Vagina (tissue), 2 donors: ENCODE results near the gene NOLC1.

Experiments
- POLR2A ChIP-seq, 2 donors: fragments of 450-650 bp; IDR thresholded peaks; one replicate each; pipeline ENCODE4 v1.6.1; 2017; ENCODE audit warnings: antibody characterized with exemption in 2 of 2, mild to moderate bottlenecking in 2 of 2, moderate library complexity in 2 of 2
- POLR2AphosphoS5 ChIP-seq, 2 donors: sonication (generic); formaldehyde crosslinking; IDR thresholded peaks; one replicate each; pipeline ENCODE4 v1.9.0; 2017; ENCODE audit warnings: antibody characterized with exemption in 2 of 2, mild to moderate bottlenecking in 2 of 2, low read depth in 1 of 2; ENCODE audit not compliant: insufficient read depth in 1 of 2

DNA sequence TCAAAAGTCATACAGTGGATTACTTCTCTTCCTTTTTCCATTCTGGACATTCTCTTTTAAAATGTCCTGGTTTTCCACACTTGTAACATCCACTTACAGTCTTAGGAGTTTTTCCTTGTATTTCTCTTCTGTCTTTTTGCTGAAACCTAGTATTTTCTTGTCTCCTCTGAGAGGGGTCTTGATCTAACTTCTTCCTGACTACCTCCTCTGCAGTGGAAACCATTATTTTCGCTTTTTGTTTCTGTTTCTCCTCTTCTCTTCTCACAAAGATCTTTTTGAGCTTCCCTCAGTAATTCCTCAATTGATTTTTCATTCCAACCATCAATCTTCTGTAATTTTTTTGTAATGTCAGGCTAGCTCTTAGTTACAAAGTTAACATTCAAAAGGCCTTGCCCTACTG lies 50.2 kb downstream of the NOLC1 start:
- no peak for TF ChIP-seq POLR2AphosphoS5 (IDR thresholded peaks at IDR 0.05; ENCODE audit: insufficient read depth in 1 of 2, low read depth in 1 of 2)
- no peak for TF ChIP-seq POLR2A (IDR thresholded peaks at IDR 0.05)
